ENCODE data around the gene B4GALT1. TPM values are rescaled to one million over a fixed set of nuclear protein-coding genes. Genes with fewer than 3 reads are reported as not detected.
A peak's percentile ranks its signal among the peaks of the same experiment; 100 is the strongest.
"Not testable (repeated sequence)": the region's sequence is repeated elsewhere in the genome, so short reads cannot be mapped to it uniquely, and the experiment has no call there.

B4GALT1 gene
- total and polyA plus RNA-seq, 5 experiments from 2014 or later: 15.1 to 30.8 (median 24.2) TPM

GRCh38 chr9:33165263-33166151, 1.6 kb downstream of the B4GALT1 start:
- DNase-seq (peak in 1 of 10 donors; percentile 45), ATAC-seq (no peak)
- H3K27ac Mint-ChIP-seq: peak overlapping the region; percentile 92 to 97 (median 94)
- H3K9me3 Mint-ChIP-seq: no peaks in the 10 kb centered on the region
- H3K4me1 Mint-ChIP-seq: peaks cover 51 to 82% (median 76%) of the 10 kb centered on the region in 4 donors
- H3K36me3 Mint-ChIP-seq: no peaks in the 10 kb centered on the region
- POLR2A ChIA-PET: interaction anchor here (0.6 to 2.8 kb wide), 7 partner anchors 20 to 140 kb away, joined by 4 to 14 read pairs (median 5); partner anchors contain the start of gene DNAJA1
- no peaks in the 10 kb centered on the region for H3K27me3 Mint-ChIP-seq
- peak overlapping the region; percentile 89 to 96 (median 94) for H3K4me3 Mint-ChIP-seq

- H3K27me3 Mint-ChIP-seq, ATAC-seq, DNase-seq, H3K36me3 Mint-ChIP-seq, H3K9me3 Mint-ChIP-seq: not testable (repeated sequence)
- POLR2A ChIA-PET: interaction anchor here (0.7 to 1.3 kb wide), 2 partner anchors 24 to 101 kb away, joined by 4 to 5 read pairs; no protein-coding TSS in a partner anchor
- peak overlapping the region; percentile 89 to 96 (median 94) for H3K4me3 Mint-ChIP-seq
- peak overlapping the region; percentile 93 to 97 (median 96) for H3K27ac Mint-ChIP-seq
- peaks cover 54 to 88% (median 80%) of the 10 kb centered on the region in 4 donors for H3K4me1 Mint-ChIP-seq
These were observed 2.2 kb downstream of the B4GALT1 start for GRCh38 chr9:33164921-33165262.

GRCh38 chr9:33164138-33164809, 2.9 kb downstream of the B4GALT1 start:
- no peaks in the 10 kb centered on the region for H3K9me3 Mint-ChIP-seq
- peak in 1 of 10 donors; percentile 48 for DNase-seq
- H3K27ac Mint-ChIP-seq: peak overlapping the region; percentile 92 to 98 (median 96)
- no peaks in the 10 kb centered on the region for H3K27me3 Mint-ChIP-seq
- no peaks in the 10 kb centered on the region for H3K36me3 Mint-ChIP-seq
- ATAC-seq: no peak
- POLR2A ChIA-PET: interaction anchor here (1.1 to 1.7 kb wide), 3 partner anchors 21 to 32 kb away, joined by 3 to 5 read pairs (median 4); no protein-coding TSS in a partner anchor
- peak overlapping the region; percentile 80 to 96 (median 89) for H3K4me3 Mint-ChIP-seq
- peaks cover 59 to 92% (median 85%) of the 10 kb centered on the region in 4 donors for H3K4me1 Mint-ChIP-seq

GRCh38 chr9:33163433-33164137, 3.6 kb downstream of the B4GALT1 start:
- Mint-ChIP-seq H3K4me1 (peaks cover 60 to 92% (median 85%) of the 10 kb centered on the region in 4 donors), H3K9me3 (no peaks in the 10 kb centered on the region), H3K27me3 (no peaks in the 10 kb centered on the region), H3K4me3 (peak overlapping the region; percentile 80 to 96 (median 89)), H3K36me3 (no peaks in the 10 kb centered on the region), H3K27ac (peak overlapping the region; percentile 92 to 98 (median 96))
- no peak for DNase-seq
- ATAC-seq: no peak
- POLR2A ChIA-PET: interaction anchor here (0.9 to 1.7 kb wide), 5 partner anchors 11 to 87 kb away, joined by 3 to 5 read pairs (median 4); partner anchors contain the start of gene SMU1

GRCh38 chr9:33162721-33163311, 4.3 kb downstream of the B4GALT1 start:
- Mint-ChIP-seq H3K4me3 (peak overlapping the region; percentile 23 to 91 (median 61)), H3K9me3 (no peaks in the 10 kb centered on the region), H3K27ac (peak overlapping the region; percentile 92 to 98 (median 97)), H3K36me3 (no peaks in the 10 kb centered on the region), H3K27me3 (no peaks in the 10 kb centered on the region), H3K4me1 (peaks cover 62 to 92% (median 85%) of the 10 kb centered on the region in 4 donors)
- POLR2A ChIA-PET: interaction anchor here (0.9 to 5.6 kb wide), 6 partner anchors 10 to 86 kb away, joined by 3 to 63 read pairs (median 4); partner anchors contain the start of gene SMU1
- DNase-seq: no peak
- no peak for ATAC-seq

- Mint-ChIP-seq H3K4me3 (peak overlapping the region in 9 of 10 donors; percentile 42 to 91 (median 74)), H3K9me3 (no peaks in the 10 kb centered on the region), H3K27ac (peak overlapping the region; percentile 92 to 98 (median 97)), H3K36me3 (no peaks in the 10 kb centered on the region), H3K27me3 (no peaks in the 10 kb centered on the region), H3K4me1 (peaks cover 61 to 94% (median 92%) of the 10 kb centered on the region in 4 donors)
- POLR2A ChIA-PET: interaction anchor here (0.6 to 5.6 kb wide), 4 partner anchors 11 to 127 kb away, joined by 3 to 63 read pairs (median 4); no protein-coding TSS in a partner anchor
- DNase-seq (no peak), ATAC-seq (no peak)
These were observed 5.5 kb downstream of the B4GALT1 start for GRCh38 chr9:33161589-33162132.

GRCh38 chr9:33161011-33161588, 6.0 kb downstream of the B4GALT1 start:
- peak in 1 of 2 donors; percentile 47 for ATAC-seq
- Mint-ChIP-seq H3K27ac (peak overlapping the region; percentile 92 to 98 (median 97)), H3K27me3 (no peaks in the 10 kb centered on the region), H3K36me3 (no peaks in the 10 kb centered on the region), H3K4me3 (peak overlapping the region; percentile 29 to 91 (median 76)), H3K4me1 (peaks cover 61 to 97% (median 92%) of the 10 kb centered on the region in 4 donors), H3K9me3 (no peaks in the 10 kb centered on the region)
- POLR2A ChIA-PET: interaction anchor here (0.7 to 5.6 kb wide), 6 partner anchors 8 to 88 kb away, joined by 3 to 63 read pairs (median 4); no protein-coding TSS in a partner anchor
- DNase-seq: peak in 2 of 10 donors; percentile 22 to 38

GRCh38 chr9:33160446-33160845, 6.7 kb downstream of the B4GALT1 start:
- not testable (repeated sequence) for H3K9me3 Mint-ChIP-seq, DNase-seq, H3K36me3 Mint-ChIP-seq, ATAC-seq, H3K27me3 Mint-ChIP-seq
- Mint-ChIP-seq H3K4me3 (peak overlapping the region; percentile 6 to 91 (median 76)), H3K4me1 (peaks cover 60 to 97% (median 93%) of the 10 kb centered on the region in 4 donors), H3K27ac (peak overlapping the region; percentile 92 to 98 (median 97))
- POLR2A ChIA-PET: interaction anchor here (0.7 to 5.6 kb wide), 6 partner anchors 9 to 87 kb away, joined by 3 to 63 read pairs (median 4); no protein-coding TSS in a partner anchor

GRCh38 chr9:33159777-33160127, 7.4 kb downstream of the B4GALT1 start:
- H3K9me3 Mint-ChIP-seq: peaks cover 0 to 2% (median 0%) of the 10 kb centered on the region in 9 donors
- H3K4me1 Mint-ChIP-seq: peaks cover 56 to 98% (median 93%) of the 10 kb centered on the region in 4 donors
- DNase-seq (peak in 7 of 10 donors; percentile 57 to 81 (median 73)), ATAC-seq (peak; percentile 60 to 80)
- H3K36me3 Mint-ChIP-seq: peaks cover 0 to 4% (median under 1%) of the 10 kb centered on the region in 3 donors
- H3K27ac Mint-ChIP-seq: peak overlapping the region; percentile 92 to 98 (median 97)
- POLR2A ChIA-PET: interaction anchor here (1.1 to 5.6 kb wide), 5 partner anchors 8 to 43 kb away, joined by 3 to 63 read pairs (median 5); no protein-coding TSS in a partner anchor
- no peaks in the 10 kb centered on the region for H3K27me3 Mint-ChIP-seq
- peak overlapping the region; percentile 63 to 91 (median 78) for H3K4me3 Mint-ChIP-seq

- Mint-ChIP-seq H3K4me3 (peak overlapping the region; percentile 63 to 91 (median 78)), H3K9me3 (peaks cover 0 to 5% (median 0%) of the 10 kb centered on the region in 9 donors), H3K36me3 (peaks cover 0 to 4% (median 3%) of the 10 kb centered on the region in 3 donors), H3K27me3 (no peaks in the 10 kb centered on the region), H3K4me1 (peaks cover 54 to 99% (median 94%) of the 10 kb centered on the region in 4 donors), H3K27ac (peak overlapping the region; percentile 92 to 98 (median 97))
- POLR2A ChIA-PET: interaction anchor here (1.1 to 5.6 kb wide), 3 partner anchors 17 to 42 kb away, joined by 3 to 63 read pairs (median 6); no protein-coding TSS in a partner anchor
- peak in 8 of 10 donors; percentile 27 to 77 (median 68) for DNase-seq
- peak; percentile 40 to 73 for ATAC-seq
These were observed 8.0 kb downstream of the B4GALT1 start for GRCh38 chr9:33158843-33159776.

Measured in naive thymus-derived CD8-positive, alpha-beta T cell (primary cell).